Ovary (tissue), 9 donors: ENCODE data around the gene TTLL5. TPM values are rescaled to one million over a fixed set of nuclear protein-coding genes. Genes with fewer than 3 reads are reported as not detected.
A peak's percentile ranks its signal among the peaks of the same experiment; 100 is the strongest.

Source experiments
- DNase-seq, 5 donors: peaks; one replicate each; pipeline ENCODE4 v3.0.0-alpha.2; 2019 to 2020
- H3K27ac ChIP-seq, 2 donors: fragments of 200-600 bp; one replicate each; pipeline versions ENCODE4 v1.5.1 to v1.8.0; 2019 to 2022
- H3K27me3 ChIP-seq: fragments of 200-600 bp; one replicate; pipeline ENCODE4 v1.8.0; 2022
- H3K36me3 ChIP-seq: fragments of 200-600 bp; sonication (generic); one replicate; pipeline ENCODE4 v1.5.1; 2019
- H3K4me1 ChIP-seq: one replicate; pipeline ENCODE4 v1.8.1; 2013; ENCODE audit warnings: mild to moderate bottlenecking, moderate library complexity; ENCODE audit not compliant: insufficient read depth
- H3K4me3 ChIP-seq: fragments of 200-600 bp; sonication (generic); one replicate; pipeline ENCODE4 v1.5.1; 2017
- H3K9me3 ChIP-seq, 2 donors: fragments of 200-600 bp in 1 of 2; sonication (generic) in 1 of 2; one replicate each; pipeline versions ENCODE4 v1.5.1 to v1.8.1; 2013 to 2019; ENCODE audit warnings: mild to moderate bottlenecking in 1 of 2, moderate library complexity in 1 of 2
- EP300 ChIP-seq: sonication (generic); formaldehyde crosslinking; IDR thresholded peaks from one replicate; pipeline ENCODE4 v1.6.1; 2017; ENCODE audit warnings: antibody characterized with exemption
- POLR2A ChIP-seq: fragments of 450-650 bp; IDR thresholded peaks from one replicate; pipeline ENCODE4 v1.6.1; 2017; ENCODE audit warnings: antibody characterized with exemption, mild to moderate bottlenecking, moderate library complexity
- WGBS, 3 donors: extraction: QIAGEN DNeasy Blood & Tissue Kit in 1 of 3; methylation state at CpG; one replicate each; pipeline versions ENCODE4 v1.1.5 to v1.1.7; 2013 to 2017; 5-methylcytosine and 5-hydroxymethylcytosine counted together
- intact Hi-C, 4 donors: fragments of 100-400 bp; cut with DNase I; formaldehyde crosslinking; loops; one replicate each; pipeline versions ENCODE4 v1.11.0 to v1.15.1; 2022 to 2023
- polyA plus RNA-seq, 2 donors: library from polyadenylated mRNA; stranded (reverse); fragments of 200-250 nt in 1 of 2; fragments of 350-450 nt in 1 of 2; fragmentation: Illumina TruSeq in 1 of 2; extraction: RNeasy Lipid Tissue Mini Kit (QIAGEN cat#74804) in 1 of 2; gene quantifications; one replicate each; pipeline ENCODE4 v1.2.3, GENCODE V29; 2013 to 2014
- total RNA-seq, 7 donors: library from RNA; depleted of rRNA in 2 of 7; stranded (reverse); fragments of >200 nt in 2 of 7; fragmentation: NEBNext Ultra II Directional in 3 of 7; extraction: Animal tissue kit (Norgen Biotek cat#: 25700) in 3 of 7; gene quantifications; one replicate each; pipeline versions ENCODE4 v1.1.0 to v1.2.4, GENCODE V29; 2016 to 2023
- TF ChIP-seq, protein P1 (sequence below), 3 donors: fragments of 450-650 bp in 2 of 3; fragments of 200-600 bp in 1 of 3; IDR thresholded peaks; one replicate each; pipeline versions ENCODE4 v1.5.1 to v1.8.0; 2016 to 2022; ENCODE audit warnings: antibody characterized with exemption in 3 of 3, mild to moderate bottlenecking in 1 of 3
- donor health status: DM: no; HTN: no; CAD: no; lungs with moderate emphysema.
- donor health status: DM: no; HTN: no; CAD: no.
- donor health status: Bipolar disorder and iron deficiency.
- donor health status: DM: yes; HTN: yes; CAD: no.
- donor health status: DM: no; HTN: no; CAD: no.
- donor health status: DM: yes; HTN: yes; CAD: no.

TTLL5 gene
- total and polyA plus RNA-seq, 9 donors, result 11.0 to 34.9 (median 27.3) TPM

DNA sequence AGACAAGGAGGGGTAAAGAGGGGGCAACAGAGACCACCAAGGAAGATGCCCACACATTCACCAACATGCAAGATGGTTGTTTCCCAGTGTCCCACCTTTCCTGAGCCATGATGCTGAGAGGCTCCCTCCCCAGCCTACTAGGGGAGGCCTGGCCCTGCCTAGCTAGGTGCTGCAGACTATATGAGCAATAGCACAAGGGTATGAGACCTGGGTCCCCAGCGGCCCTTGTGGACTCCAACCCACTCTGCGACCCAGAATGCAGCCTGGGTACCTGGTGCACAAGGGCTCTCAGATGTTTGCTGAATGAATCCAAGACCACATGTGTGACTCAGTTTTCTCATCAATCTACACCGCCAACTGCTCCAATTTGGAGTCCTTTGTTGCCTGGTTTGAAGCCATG lies 306.8 kb downstream of the TTLL5 start:
- no peak for DNase-seq
- no peak overlapping the region for H3K4me3 ChIP-seq
- H3K9me3 ChIP-seq, result no peaks in the 10 kb centered on the region
- TF ChIP-seq POLR2A, result no peak
- TF ChIP-seq EP300, result no peak
- TF ChIP-seq, protein P1, sequence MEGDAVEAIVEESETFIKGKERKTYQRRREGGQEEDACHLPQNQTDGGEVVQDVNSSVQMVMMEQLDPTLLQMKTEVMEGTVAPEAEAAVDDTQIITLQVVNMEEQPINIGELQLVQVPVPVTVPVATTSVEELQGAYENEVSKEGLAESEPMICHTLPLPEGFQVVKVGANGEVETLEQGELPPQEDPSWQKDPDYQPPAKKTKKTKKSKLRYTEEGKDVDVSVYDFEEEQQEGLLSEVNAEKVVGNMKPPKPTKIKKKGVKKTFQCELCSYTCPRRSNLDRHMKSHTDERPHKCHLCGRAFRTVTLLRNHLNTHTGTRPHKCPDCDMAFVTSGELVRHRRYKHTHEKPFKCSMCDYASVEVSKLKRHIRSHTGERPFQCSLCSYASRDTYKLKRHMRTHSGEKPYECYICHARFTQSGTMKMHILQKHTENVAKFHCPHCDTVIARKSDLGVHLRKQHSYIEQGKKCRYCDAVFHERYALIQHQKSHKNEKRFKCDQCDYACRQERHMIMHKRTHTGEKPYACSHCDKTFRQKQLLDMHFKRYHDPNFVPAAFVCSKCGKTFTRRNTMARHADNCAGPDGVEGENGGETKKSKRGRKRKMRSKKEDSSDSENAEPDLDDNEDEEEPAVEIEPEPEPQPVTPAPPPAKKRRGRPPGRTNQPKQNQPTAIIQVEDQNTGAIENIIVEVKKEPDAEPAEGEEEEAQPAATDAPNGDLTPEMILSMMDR (IDR thresholded peaks at IDR 0.05), result no peak
- peaks cover 2% of the 10 kb centered on the region for H3K4me1 ChIP-seq
- intact Hi-C loops, result no loop called here
- H3K36me3 ChIP-seq, result no peaks in the 10 kb centered on the region
- 94 to 96% (median 95%) methylated on average over 3 of the region's 3 CpGs for WGBS, 3 donors
- no peaks in the 10 kb centered on the region for H3K27me3 ChIP-seq
- H3K27ac ChIP-seq, result no peak overlapping the region

DNA sequence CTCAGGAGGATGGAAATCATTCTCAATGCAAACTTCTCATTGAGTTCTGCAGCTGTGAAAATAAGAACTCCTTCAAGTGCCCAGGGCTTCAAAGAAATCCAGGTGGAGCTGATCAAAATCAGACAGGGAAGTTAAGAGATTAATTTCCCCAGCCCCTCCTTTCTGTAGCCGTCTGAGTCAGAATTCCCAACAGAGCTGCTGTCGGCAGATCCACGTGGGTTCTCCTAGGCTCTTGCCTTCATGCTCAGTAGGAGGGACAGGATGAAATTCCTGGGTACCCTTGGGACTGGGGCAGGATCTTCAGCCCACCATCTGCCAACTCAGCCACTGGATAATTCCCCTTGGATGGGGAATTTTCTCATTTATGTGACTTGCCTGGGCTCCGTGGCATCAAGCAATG lies 307.4 kb downstream of the TTLL5 start:
- H3K4me1 ChIP-seq, result peaks cover 2% of the 10 kb centered on the region
- H3K27ac ChIP-seq, result peak overlapping the region in 1 of 2 donors; percentile 8
- H3K36me3 ChIP-seq, result no peaks in the 10 kb centered on the region
- TF ChIP-seq POLR2A, result no peak
- TF ChIP-seq, protein P1 (IDR thresholded peaks at IDR 0.05), result no peak
- 11 to 15% (median 13%) methylated on average over 4 of the region's 4 CpGs for WGBS, 3 donors
- H3K4me3 ChIP-seq, result no peak overlapping the region
- H3K27me3 ChIP-seq, result no peaks in the 10 kb centered on the region
- DNase-seq, result peak in 1 of 5 donors; percentile 27
- no peaks in the 10 kb centered on the region for H3K9me3 ChIP-seq
- intact Hi-C loops, result no loop called here

DNA sequence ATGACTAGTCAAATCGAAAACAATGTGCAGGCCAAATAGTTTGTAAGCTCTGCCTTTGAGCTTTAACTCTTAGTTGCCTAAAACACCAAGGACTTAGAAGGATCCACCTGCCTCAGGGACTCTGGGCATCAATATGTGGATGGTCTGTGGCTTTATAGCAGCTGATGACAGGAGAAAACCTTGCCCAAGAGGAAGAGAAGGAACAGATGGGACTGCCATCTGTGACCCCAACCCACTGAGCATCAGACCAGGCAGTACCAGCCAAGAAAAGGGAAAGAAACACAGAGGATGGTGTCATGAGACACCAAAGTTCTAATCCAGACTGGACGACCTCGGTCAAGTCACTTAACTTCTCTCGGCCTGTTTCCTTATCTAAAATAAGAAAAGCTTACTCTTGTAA lies 308.1 kb downstream of the TTLL5 start:
- no peaks in the 10 kb centered on the region for H3K27me3 ChIP-seq
- intact Hi-C loops, result no loop called here
- H3K36me3 ChIP-seq, result no peaks in the 10 kb centered on the region
- H3K9me3 ChIP-seq, result no peaks in the 10 kb centered on the region
- no peak for DNase-seq
- H3K4me1 ChIP-seq, result peaks cover 2% of the 10 kb centered on the region
- no peak for TF ChIP-seq POLR2A
- TF ChIP-seq, protein P1 (IDR thresholded peaks at IDR 0.05), result no peak
- no peak for TF ChIP-seq EP300
- no peak overlapping the region for H3K4me3 ChIP-seq
- WGBS, 3 donors, result 55 to 58% (median 57%) methylated on average over 4 of the region's 4 CpGs
- no peak overlapping the region for H3K27ac ChIP-seq

DNA sequence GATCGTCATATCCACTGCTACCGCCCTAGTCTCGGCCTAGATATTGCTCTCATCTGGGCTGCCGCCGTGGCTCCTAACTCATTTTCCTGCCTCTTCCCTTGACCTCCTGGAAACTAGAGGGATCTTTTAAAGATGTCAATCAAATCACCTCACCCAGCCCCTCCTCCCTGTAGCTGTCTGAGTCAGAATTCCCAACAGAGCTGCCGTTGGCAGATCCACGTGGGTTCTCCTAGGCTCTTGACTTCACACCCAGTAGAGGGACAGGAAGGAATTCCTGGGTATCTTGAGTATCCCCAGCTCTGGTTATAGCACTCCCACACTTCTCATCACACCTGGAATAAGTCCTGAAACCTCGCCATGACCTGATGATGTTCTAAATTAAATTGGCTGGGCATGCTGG lies 308.8 kb downstream of the TTLL5 start:
- Histone ChIP-seq H3K9me3 (no peaks in the 10 kb centered on the region), H3K4me3 (no peak overlapping the region), H3K36me3 (no peaks in the 10 kb centered on the region), H3K4me1 (peaks cover 2% of the 10 kb centered on the region), H3K27ac (no peak overlapping the region), H3K27me3 (no peaks in the 10 kb centered on the region)
- intact Hi-C loops, result no loop called here
- TF ChIP-seq EP300, result no peak
- TF ChIP-seq, protein P1 (IDR thresholded peaks at IDR 0.05), result no peak
- no peak for TF ChIP-seq POLR2A
- 75 to 80% (median 77%) methylated on average over 8 of the region's 8 CpGs for WGBS, 3 donors
- DNase-seq, result no peak

DNA sequence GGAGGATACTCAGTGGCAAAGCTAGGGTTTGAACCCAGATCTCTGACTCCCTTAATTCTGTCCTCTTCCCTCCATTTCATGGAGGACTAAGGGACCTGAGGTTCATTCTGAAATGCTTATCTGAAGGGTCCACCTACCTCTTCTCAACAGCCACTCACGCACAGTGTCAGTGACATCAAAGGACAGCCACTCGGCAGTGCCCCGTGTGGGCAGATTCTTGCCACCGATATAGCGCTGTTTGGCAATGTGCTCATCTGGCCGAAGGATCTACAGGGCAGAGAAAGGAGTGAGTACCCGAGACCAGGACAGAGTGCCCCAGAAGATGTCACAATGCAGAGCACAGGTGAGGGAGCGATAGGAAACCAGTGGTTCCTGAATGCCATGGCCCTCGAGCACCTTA lies 309.9 kb downstream of the TTLL5 start:
- no peak for DNase-seq
- no peak overlapping the region for H3K4me3 ChIP-seq
- no peak overlapping the region for H3K27ac ChIP-seq
- TF ChIP-seq EP300 (no peak), POLR2A (no peak)
- TF ChIP-seq, protein P1 (IDR thresholded peaks at IDR 0.05), result no peak
- no peaks in the 10 kb centered on the region for H3K9me3 ChIP-seq
- H3K27me3 ChIP-seq, result no peaks in the 10 kb centered on the region
- H3K36me3 ChIP-seq, result no peaks in the 10 kb centered on the region
- H3K4me1 ChIP-seq, result peaks cover 2% of the 10 kb centered on the region
- intact Hi-C loops, result no loop called here
- 89 to 93% (median 91%) methylated on average over 9 of the region's 9 CpGs for WGBS, 3 donors
